Stomach (tissue), 4 donors: Measurements from ENCODE around the gene EPHA6.

Source experiments
- CTCF ChIP-seq, 7 experiments: fragments of 450-650 bp in 4 of 7; fragments of 200-600 bp in 3 of 7; sonication (generic) in 3 of 7; IDR thresholded peaks; one replicate each; pipeline ENCODE4 v1.5.1; 2016 to 2019; ENCODE audit warnings: antibody characterized with exemption in 7 of 7, control low read depth in 2 of 7, mild to moderate bottlenecking in 1 of 7
- POLR2AphosphoS5 ChIP-seq, 3 donors: sonication (generic); formaldehyde crosslinking; IDR thresholded peaks; one replicate each; pipeline ENCODE4 v1.6.1; 2016; ENCODE audit warnings: antibody characterized with exemption in 3 of 3

- no peak for TF ChIP-seq CTCF (IDR thresholded peaks at IDR 0.05)
- TF ChIP-seq POLR2AphosphoS5 (IDR thresholded peaks at IDR 0.05) = no peak
These were observed 373.4 kb downstream of the EPHA6 start for GRCh38 chr3:97187771-97188170.
